GM12801 (cell line): ENCODE data around the gene TMEM114.

Experiments used
- CTCF ChIP-seq: IDR thresholded peaks from one replicate; pipeline ENCODE4 v1.5.1; 2011; ENCODE audit warnings: control low read depth; ENCODE audit not compliant: insufficient read length; ENCODE audit errors: extremely low read depth

Gene TMEM114

DNA sequence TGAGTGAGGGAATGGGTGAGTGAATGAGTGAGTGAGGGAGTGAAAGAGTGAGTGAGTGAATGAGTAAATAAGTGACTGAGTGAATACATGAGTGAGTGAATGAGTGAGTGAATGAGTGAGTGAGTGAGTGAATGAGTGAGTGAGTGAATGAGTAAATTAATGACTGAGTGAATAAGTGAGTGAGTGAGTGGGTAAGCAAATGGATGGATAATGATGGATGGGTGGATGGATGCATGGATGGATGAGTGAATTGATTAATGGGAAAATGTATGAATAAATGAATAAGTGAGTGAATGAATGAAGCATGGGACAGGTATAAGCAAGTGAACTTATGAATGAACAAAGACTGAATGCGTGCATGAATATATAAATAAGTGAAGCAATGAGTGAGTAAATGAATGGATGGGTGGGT lies 25.4 kb downstream of the TMEM114 start:
- TF ChIP-seq CTCF: no peak

DNA sequence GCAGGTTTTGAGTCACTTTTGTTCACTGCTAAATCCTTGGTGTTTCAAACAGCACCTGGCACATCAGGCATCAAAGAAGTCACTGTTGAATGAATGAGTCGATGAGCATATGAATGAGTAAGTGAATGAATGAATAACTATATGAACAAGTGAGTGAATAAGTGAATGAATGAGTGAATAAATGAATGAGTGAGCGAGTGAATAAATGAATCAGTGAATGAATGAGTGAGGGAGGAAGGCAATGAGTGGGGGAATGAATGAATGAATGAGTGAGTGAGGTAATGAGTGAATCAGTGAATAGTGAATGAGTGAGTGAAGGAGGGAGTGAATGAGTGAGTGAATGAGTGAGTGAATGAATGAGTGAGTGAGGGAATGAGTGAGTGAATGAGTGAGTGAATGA lies 28.8 kb downstream of the TMEM114 start:
- no peak for TF ChIP-seq CTCF

DNA sequence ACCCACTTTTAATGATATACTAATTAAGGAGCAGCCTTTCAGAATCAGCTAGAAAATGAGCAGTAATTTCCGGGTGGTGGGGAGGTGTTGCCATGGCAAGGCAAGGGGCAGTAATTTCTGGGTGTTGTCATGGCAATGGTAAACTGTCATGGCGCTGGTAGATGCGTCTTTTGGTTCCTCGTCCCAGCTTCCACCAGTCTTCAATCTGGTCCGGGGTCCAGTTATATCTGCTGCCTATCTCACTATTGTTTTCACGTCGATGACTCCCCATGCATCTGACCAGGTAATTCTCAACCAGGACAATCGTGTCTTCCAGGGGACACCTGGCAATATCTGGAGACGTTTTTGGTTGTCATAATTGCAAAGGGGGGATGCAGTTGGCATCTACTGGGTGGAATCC lies 34.9 kb downstream of the TMEM114 start:
- TF ChIP-seq CTCF: no peak

GRCh38 chr16:8554881-8555280 lies 35.4 kb downstream of the TMEM114 start:
- no peak for TF ChIP-seq CTCF

GRCh38 chr16:8554022-8554421 lies 36.3 kb downstream of the TMEM114 start:
- TF ChIP-seq CTCF: no peak

GRCh38 chr16:8552487-8553221 lies 37.7 kb downstream of the TMEM114 start:
- TF ChIP-seq CTCF: no peak

GRCh38 chr16:8551388-8552332 lies 38.7 kb downstream of the TMEM114 start:
- TF ChIP-seq CTCF: no peak
